Stimulated activated CD4-positive, alpha-beta T cell treated with anti-CD3 and anti-CD28 coated beads, Interleukin-1b, Interleukin-23, amount 100 ng/mL, for 1 hour (primary cell): ENCODE data around the gene DPP10.

Experiments
- DNase-seq, 2 donors: peaks; one replicate each; pipeline ENCODE4 v3.0.0-alpha.2; 2020; ENCODE audit warnings: low read depth in 2 of 2

The DPP10 gene

GRCh38 chr2:115234737-115235136, 792.3 kb downstream of the DPP10 start:
- DNase-seq: no peak

- no peak for DNase-seq
Observed at GRCh38 chr2:115248066-115248465, 805.6 kb downstream of the DPP10 start.

GRCh38 chr2:115277366-115277765, 834.9 kb downstream of the DPP10 start:
- DNase-seq: no peak

- DNase-seq: no peak
Observed at GRCh38 chr2:115285416-115285815, 843.0 kb downstream of the DPP10 start.

GRCh38 chr2:115290478-115290877, 848.0 kb downstream of the DPP10 start:
- DNase-seq: no peak

GRCh38 chr2:115292742-115293141, 850.3 kb downstream of the DPP10 start:
- DNase-seq: no peak

GRCh38 chr2:115294999-115295398, 852.6 kb downstream of the DPP10 start:
- no peak for DNase-seq

- DNase-seq: no peak
Observed at GRCh38 chr2:115297056-115297455, 854.6 kb downstream of the DPP10 start.

- DNase-seq: no peak
Observed at GRCh38 chr2:115299199-115299598, 856.8 kb downstream of the DPP10 start.

- DNase-seq: no peak
Observed at GRCh38 chr2:115305712-115306111, 863.3 kb downstream of the DPP10 start.

- no peak for DNase-seq
Observed at GRCh38 chr2:115314119-115314518, 871.7 kb downstream of the DPP10 start.

- no peak for DNase-seq
Observed at GRCh38 chr2:115327061-115327460, 884.6 kb downstream of the DPP10 start.

- DNase-seq: no peak
Observed at GRCh38 chr2:115359550-115359949, 917.1 kb downstream of the DPP10 start.

- DNase-seq: no peak
Observed at GRCh38 chr2:115364093-115364492, 921.7 kb downstream of the DPP10 start.

- no peak for DNase-seq
Observed at GRCh38 chr2:115369400-115369799, 927.0 kb downstream of the DPP10 start.

- DNase-seq: no peak
Observed at GRCh38 chr2:115374981-115375380, 932.5 kb downstream of the DPP10 start.

- no peak for DNase-seq
Observed at GRCh38 chr2:115384399-115384798, 942.0 kb downstream of the DPP10 start.

GRCh38 chr2:115386465-115386864, 944.0 kb downstream of the DPP10 start:
- DNase-seq: no peak

GRCh38 chr2:115389024-115389423, 946.6 kb downstream of the DPP10 start:
- DNase-seq: no peak

- no peak for DNase-seq
Observed at GRCh38 chr2:115389898-115390565, 947.6 kb downstream of the DPP10 start.

GRCh38 chr2:115396579-115396978, 954.1 kb downstream of the DPP10 start:
- DNase-seq: no peak

GRCh38 chr2:115400940-115401339, 958.5 kb downstream of the DPP10 start:
- no peak for DNase-seq

- no peak for DNase-seq
Observed at GRCh38 chr2:115412501-115412900, 970.1 kb downstream of the DPP10 start.

GRCh38 chr2:115413791-115414190, 971.4 kb downstream of the DPP10 start:
- no peak for DNase-seq
